GM04503 (cell line): ENCODE measurements around the gene TMEM132C.

ENCODE experiments used
- DNase-seq: peaks from one replicate; pipeline ENCODE4 v3.0.0-alpha.2; 2012; ENCODE audit warnings: low read depth

The TMEM132C gene

GRCh38 chr12:128415036-128415560 is 148.1 kb downstream of the TMEM132C start:
- DNase-seq, result no peak

DNA sequence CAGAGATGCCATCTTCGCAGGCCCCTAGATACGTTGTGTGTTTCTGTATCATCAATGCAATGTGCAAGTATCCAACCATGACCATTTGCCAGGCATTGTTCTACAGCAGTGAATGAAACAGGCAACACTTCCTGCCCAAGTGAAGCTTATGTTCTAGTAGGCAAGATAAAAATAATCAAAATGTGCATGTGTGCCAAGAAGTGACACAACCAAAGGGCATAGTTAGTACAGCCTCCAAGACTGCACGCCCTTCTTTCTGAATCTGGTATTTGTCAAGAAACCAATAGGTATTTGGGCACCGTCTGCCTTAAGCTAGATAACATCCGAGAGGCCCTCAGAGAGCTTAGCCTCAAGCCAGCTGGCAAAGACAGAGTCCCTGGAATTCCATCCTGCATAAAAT is 152.0 kb downstream of the TMEM132C start:
- no peak for DNase-seq

DNA sequence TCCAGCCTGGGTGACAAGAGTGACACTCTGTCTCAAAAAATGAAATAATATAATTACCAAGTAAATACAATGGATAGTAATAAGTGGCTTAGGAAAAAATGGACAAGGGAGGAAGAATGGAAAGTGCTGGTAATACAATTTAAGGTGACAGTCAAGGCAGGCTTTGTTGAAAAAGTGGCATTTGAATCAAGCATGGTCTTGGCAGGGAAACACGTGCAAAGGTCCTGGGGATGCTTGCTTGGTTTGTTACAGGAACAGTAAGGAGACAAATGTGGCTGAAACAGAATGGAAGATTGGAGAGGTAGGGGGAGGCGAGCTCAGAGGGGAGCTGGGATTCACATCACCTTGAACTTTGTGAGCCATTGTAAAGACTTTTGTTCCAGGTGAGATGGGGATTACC is 153.2 kb downstream of the TMEM132C start:
- DNase-seq, result no peak

DNA sequence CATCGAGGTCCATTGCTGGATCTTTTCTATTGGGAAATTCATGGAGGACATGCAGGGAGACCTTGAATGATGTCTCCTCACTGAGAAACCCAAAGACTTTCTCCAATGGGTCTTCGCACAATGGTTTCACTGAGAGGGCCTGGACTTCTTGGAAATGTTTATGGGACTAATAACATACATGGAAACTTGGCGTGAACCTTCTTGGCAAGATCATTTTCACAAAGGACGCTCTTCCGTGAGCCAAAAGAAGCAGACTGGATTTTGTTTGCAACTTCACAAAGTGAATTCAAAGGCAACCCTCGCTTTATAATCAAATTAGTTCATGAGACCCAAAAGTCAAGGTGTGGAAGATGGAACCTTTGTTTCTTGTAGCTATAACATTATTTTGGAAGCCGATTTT is 154.4 kb downstream of the TMEM132C start:
- DNase-seq, result no peak

DNA sequence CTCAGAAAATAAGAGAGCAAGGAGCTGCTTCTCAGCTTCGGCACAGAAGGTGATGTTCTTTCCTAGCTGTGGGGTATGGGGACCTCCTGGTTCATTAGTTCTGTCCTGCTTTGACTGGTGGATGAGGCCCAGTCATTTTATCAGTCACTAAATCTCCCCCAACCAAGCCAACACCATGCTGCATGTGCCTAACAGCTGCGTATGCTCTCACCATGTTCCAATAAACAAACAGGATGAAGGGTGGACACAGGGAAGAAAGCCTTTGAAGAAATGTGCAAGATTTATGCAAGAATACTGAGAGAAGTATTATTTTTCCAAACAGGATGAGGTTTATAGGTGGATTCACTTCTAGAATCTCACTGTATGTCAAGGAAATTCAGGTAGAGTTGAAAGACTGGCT is 156.2 kb downstream of the TMEM132C start:
- no peak for DNase-seq

DNA sequence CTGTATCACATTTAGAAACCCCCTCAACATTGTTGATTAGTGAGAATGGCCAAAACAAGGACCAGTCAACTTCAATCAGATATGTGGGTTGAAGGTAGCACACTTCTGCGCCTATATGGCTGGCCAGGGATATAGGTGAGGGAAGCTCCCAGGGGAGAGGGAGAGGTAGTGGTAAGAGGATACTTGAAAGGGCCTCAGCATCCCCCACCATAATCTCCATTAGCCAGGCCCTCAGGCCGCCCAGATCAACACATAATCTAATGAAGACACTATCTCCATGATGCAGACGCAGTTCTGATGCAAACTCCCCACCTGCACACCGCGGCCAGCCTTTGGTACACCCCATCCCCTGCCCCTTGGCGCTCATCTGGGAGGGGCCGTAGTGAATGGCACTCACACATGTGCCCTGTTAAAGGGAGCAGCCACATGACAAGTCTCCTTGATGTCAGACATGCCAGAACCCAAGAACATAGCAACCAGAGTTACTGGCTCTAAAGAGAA is 158.0 kb downstream of the TMEM132C start:
- no peak for DNase-seq

DNA sequence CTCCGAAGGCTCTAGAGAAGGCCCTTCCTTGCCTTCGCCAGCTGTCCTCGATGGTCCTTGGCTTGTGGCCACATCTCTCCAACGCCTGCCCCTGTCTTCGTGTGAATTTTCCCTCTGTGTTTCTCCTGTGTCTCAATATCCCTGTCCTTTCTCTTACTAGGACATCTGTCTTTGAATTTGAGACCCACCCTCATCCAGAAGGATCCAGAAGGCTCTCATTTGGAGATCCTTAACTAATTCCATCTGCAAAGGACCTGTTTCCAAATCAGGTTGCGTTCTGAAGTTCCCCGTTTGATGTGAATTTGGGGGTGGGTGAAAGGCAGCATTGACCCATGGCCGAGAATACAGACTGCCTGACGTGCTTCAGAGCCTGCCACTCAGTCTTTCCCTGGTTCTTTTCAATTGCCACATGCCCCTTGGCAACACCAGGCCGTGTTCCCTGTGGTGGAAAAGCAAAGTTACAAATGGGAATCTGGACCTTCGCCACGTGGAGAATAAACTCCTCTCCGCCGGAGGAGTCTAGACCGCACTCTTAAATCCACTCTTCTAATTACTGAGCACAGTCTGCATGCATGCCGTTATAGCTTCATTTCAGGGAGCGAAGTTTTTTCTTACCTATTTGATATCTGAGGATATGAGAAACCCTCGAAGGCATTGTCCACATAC is 158.8 kb downstream of the TMEM132C start:
- no peak for DNase-seq

- DNase-seq, result no peak
These were observed 159.5 kb downstream of the TMEM132C start for GRCh38 chr12:128426511-128426910.

GRCh38 chr12:128439796-128440195 is 172.8 kb downstream of the TMEM132C start:
- no peak for DNase-seq

- DNase-seq, result no peak
These were observed 175.1 kb downstream of the TMEM132C start for GRCh38 chr12:128442096-128442495.

DNA sequence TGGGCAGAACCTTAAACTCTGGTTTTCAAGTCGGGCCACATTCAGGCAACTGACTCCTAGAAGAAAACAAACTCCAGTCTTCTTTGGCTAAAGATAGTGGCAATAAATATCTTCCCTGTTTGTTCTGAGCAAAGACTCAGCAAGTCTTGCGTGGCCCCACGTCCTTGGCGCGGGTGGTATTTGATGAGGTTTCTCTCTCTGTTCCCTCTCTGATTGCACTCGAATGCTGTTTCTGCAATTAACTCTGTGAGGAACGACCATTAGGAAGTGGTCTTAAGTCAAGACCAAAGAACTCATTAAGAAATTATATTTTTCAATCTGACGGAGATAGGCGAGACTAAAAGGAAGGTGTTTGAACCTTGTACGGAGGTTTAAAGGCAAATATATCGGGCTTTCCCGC is 177.6 kb downstream of the TMEM132C start:
- no peak for DNase-seq

DNA sequence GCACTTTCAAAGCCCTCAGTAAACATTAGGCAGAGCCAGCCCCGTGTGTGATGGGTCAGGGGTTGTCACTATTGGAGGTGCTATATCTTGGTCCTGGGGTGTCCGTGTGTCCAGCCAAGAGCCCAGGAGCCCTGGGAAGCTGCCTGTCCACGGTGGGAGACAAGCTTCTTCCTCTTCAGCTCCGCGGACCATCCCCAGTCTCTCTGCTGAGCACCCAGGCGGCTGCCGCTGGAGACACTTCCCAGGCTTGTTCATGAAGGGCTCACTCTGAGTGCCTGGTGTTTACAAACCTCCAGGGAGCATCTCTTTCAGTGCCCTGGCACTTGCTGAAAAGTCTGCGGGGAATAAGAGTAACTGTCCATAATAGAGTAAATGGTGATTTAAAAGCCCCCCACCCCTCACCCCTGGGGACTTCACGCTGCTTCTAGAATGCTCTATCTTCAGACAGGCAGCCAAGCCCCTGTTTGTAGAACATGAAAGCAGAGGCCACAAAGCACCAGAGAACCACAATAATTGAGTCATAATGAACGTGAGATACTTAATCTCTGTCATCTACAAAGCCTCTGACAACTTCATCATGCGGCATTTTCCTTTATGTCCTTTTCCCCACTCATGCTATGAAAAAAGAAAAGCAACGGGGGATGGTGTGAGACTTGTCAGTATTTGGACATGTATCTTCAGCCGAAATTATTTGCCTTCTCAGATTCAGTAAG is 178.6 kb downstream of the TMEM132C start:
- DNase-seq, result no peak

- no peak for DNase-seq
These were observed 182.3 kb downstream of the TMEM132C start for GRCh38 chr12:128449146-128449894.

DNA sequence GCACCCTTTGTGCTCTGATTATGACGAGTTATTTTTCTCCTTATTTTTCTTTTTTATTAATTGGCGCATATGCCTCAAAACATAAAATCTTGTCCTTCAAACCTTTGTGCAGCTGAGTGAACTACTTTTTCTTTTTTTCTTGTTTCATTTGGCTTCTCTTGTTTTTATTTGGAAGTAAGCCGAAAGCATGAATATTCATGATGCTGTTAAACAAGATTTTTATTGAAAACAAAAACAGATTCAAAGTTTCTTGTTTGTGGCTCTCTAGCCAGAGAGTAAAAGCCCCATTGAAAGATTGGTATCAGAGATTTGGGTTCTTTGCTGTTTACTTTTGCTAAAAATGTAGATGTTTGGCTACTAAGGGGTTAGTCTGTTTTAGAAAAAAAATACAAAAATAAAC is 183.8 kb downstream of the TMEM132C start:
- DNase-seq, result no peak

DNA sequence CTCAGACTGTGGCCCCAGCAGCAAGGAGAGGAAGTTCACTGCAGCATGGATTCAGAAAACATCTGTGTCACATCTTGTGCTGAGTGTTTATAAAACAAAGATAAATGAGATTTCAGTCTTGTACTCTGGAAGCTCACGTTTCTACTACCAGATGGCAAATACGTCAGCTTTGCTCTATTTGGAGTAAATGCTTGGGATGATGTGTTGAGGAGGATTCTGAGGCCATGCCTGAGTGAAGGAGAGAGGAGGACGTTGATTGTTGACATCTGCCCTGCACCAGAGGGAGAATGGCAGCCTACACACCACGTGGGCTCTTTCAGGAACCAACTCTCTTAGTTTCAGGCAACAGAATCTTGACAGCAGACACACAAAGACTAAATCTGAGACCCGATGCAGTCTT is 188.9 kb downstream of the TMEM132C start:
- DNase-seq, result no peak

DNA sequence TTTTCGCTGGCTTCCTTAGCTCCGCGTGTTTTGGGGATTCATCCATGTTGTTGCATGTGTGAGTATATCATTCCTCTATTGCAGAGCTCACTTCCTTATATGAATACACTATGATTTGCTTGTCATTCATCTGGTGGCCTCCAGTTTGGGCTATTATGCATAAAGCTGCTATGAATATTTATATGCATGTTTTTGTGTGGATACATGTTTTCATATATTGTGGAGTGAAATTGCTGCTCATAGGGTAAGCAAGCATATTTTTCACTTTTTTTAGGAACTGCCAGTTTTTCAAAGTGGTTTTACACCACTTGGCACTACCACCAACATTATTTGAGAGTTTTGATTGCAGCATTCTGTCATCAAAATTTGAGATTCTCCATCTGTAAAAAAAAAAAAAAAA is 190.0 kb downstream of the TMEM132C start:
- no peak for DNase-seq

- DNase-seq, result no peak
These were observed 191.5 kb downstream of the TMEM132C start for GRCh38 chr12:128458301-128458974.

DNA sequence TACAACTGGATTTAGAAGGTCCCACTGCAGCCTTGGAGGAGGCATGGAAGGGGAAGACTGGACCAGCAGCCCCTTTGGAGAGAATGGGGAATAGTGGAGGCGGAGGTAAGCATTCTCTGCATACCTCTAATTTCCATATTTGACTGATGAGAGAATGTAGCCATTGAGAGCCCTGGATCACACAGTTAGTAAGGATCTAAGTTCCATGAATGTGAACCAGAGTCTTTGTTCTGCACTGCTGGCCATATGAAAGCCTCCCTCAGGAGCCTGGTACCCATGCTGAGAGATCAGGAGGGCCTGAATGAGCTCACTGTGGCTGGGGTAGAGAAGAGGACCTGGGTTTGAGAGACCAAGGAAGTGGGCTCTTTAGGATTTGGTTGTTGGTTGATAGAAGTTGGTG is 192.1 kb downstream of the TMEM132C start:
- DNase-seq, result no peak

DNA sequence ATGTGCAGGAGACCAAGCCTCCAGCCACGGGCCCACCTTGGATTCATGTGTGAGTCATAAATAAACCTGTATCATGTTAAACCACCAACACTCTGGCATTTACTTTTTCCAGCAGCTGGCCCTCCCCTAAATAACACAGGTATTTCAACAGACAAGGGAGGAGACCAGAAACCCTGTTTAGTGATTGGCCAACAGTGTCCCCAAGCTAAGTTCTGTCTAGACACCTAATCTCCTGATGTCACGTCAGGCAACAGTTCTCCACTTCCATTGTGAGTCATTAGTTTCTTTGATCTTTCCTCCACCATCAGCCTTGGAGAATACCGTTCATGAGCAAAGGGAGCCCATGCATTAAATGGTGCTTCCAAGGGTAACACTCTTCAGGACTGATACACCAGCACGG is 196.9 kb downstream of the TMEM132C start:
- no peak for DNase-seq

- no peak for DNase-seq
These were observed 200.9 kb downstream of the TMEM132C start for GRCh38 chr12:128467882-128468281.

- DNase-seq, result no peak
These were observed 202.0 kb downstream of the TMEM132C start for GRCh38 chr12:128468926-128469325.

GRCh38 chr12:128471491-128471890 is 204.5 kb downstream of the TMEM132C start:
- no peak for DNase-seq
